GM12875 (cell line): ENCODE measurements around the gene RNF144A.

Source experiments
- H3K4me3 ChIP-seq: one replicate; pipeline ENCODE4 v1.5.1; 2011; ENCODE audit warnings: low read depth, low read length, control low read depth
- TF ChIP-seq, protein P1 (sequence below): IDR thresholded peaks from 2 replicates; pipeline ENCODE4 v1.5.1; 2011; ENCODE audit warnings: low read depth, mild to moderate bottlenecking, control low read depth, inconsistent platforms, low read length, moderate library complexity, borderline replicate concordance; ENCODE audit not compliant: insufficient read depth

RNF144A gene

GRCh38 chr2:6909431-6910385 is 7.5 kb upstream of the RNF144A start:
- TF ChIP-seq, protein P1, sequence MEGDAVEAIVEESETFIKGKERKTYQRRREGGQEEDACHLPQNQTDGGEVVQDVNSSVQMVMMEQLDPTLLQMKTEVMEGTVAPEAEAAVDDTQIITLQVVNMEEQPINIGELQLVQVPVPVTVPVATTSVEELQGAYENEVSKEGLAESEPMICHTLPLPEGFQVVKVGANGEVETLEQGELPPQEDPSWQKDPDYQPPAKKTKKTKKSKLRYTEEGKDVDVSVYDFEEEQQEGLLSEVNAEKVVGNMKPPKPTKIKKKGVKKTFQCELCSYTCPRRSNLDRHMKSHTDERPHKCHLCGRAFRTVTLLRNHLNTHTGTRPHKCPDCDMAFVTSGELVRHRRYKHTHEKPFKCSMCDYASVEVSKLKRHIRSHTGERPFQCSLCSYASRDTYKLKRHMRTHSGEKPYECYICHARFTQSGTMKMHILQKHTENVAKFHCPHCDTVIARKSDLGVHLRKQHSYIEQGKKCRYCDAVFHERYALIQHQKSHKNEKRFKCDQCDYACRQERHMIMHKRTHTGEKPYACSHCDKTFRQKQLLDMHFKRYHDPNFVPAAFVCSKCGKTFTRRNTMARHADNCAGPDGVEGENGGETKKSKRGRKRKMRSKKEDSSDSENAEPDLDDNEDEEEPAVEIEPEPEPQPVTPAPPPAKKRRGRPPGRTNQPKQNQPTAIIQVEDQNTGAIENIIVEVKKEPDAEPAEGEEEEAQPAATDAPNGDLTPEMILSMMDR, result no peak
- H3K4me3 ChIP-seq, result no peak overlapping the region

DNA sequence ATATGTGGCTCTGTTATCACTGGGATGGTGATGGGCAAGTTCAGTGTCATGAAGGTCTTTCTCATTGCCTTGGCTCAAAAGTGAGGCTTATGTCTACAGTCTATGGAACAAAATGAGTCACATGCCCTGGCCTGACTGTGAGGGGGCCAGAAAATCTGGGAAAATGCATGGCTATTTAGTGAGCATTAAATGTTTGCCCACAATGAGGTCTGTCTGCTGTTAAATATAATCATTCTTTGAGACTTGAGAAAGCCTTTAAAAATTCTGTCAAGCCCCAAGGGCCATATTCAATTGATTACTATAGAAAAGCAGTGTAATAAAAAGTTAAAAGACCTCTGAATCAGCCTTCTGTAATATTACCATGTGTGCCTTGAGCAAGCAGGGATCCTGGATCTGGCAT is 5.5 kb upstream of the RNF144A start:
- TF ChIP-seq, protein P1, result no peak
- no peak overlapping the region for H3K4me3 ChIP-seq

DNA sequence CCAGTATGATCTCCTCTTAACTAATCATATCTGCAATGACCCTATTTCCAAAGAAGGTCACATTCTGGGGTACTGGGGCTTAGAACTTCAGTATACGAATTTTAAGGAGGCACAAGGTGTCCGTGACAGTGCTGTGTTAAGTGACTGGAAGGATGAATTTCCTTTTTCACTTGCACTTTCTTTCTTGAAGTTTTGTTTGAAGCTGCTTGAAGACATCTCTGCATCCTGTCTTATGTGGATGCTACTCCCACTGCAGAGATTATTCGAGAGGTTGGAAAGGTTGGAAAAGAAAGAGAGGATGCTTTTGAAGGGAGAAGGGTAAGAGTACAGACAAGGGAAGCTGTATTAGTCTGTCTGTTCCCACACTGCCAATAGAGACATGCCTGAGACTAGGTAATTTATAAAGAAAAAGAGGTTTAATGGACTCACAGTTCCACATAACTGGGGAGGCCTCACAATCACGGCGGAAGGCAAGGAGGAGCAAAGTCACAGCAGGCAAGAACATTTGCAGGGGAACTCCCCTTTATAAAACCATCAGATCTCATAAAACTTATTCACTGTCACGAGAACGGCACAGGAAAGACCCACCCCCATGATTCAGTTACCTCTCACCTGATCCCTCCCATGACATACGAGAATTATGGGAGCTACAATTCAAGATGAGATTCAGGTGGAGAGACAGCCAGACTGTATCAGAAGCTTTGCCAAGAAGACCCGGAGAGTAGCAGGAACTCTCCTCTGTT is 3.6 kb upstream of the RNF144A start:
- H3K4me3 ChIP-seq, result no peak overlapping the region
- TF ChIP-seq, protein P1, result no peak

GRCh38 chr2:6914828-6915227 is 2.4 kb upstream of the RNF144A start:
- no peak overlapping the region for H3K4me3 ChIP-seq
- TF ChIP-seq, protein P1, result no peak

DNA sequence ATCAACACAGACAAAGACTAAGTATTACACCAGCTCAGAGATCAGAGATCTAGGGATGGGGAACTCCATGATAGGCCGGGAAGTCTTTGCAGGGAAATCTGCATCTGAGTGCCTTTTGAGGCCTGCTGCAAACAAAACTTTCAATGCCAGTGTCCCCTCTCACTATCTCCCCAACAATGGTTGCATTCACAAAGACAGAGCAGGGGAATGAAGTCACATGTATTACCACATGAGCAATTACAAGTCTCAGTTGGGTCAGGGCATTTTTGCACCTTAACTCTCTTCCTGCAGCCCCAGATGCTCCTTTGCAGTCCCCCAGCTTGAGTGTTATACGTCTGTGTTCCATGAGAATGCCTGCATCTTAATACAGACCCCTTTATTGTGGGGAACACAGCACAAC is 1.8 kb upstream of the RNF144A start:
- TF ChIP-seq, protein P1, result no peak
- H3K4me3 ChIP-seq, result no peak overlapping the region

DNA sequence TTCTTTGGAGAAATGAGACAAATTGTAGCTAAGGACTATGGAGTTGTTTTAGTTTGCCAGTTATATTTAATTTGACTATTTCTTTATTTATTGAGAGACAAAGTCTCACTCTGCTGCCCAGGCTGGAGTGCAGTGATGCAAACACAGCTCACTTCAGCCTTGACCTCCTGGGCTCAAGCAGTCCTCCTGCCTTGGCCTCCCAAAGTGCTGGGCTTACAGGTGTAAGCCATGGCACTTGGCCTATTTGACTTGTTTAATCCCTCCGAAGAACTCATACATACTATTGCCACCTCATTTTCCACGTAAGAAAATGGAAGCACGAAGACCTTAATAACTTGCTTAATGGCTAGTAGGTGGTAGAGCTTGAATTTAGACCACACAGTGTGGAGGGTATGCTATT is 988 bp upstream of the RNF144A start:
- H3K4me3 ChIP-seq, result no peak overlapping the region
- TF ChIP-seq, protein P1, result no peak
